ENCODE results near the gene OR6Q1.

DNA sequence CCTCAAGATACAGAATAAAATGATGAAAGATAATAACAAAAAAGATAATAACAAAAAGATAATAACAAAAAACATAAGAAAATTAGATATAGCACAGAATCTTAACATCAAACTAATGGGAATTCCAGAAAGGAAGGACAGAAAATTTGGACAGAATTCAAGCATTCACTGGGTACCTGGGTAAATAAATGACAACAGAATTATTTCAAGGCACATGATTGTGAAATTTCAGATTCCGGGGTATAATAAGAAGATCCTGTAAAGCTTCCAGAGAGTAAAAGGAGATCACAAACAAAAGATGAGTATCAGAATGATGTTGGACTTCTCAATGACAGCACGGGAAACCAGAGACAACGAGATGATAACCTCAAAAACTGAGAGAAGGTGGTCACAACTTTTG is 49.2 kb upstream of the OR6Q1 start:
- no peak for TF ChIP-seq SMC3 (IDR thresholded peaks at IDR 0.05; ENCODE audit: low read depth, low read length)
- TF ChIP-seq GABPA (IDR thresholded peaks at IDR 0.05; ENCODE audit: low read depth), result no peak
- TF ChIP-seq RAD21 (IDR thresholded peaks at IDR 0.05; ENCODE audit: low read length), result no peak
- no peak for TF ChIP-seq POLR2AphosphoS5 (IDR thresholded peaks at IDR 0.05; ENCODE audit: low read depth, low read length)
- no peak for TF ChIP-seq MXI1 (IDR thresholded peaks at IDR 0.05; ENCODE audit: low read depth, low read length)
- TF ChIP-seq, protein P1, sequence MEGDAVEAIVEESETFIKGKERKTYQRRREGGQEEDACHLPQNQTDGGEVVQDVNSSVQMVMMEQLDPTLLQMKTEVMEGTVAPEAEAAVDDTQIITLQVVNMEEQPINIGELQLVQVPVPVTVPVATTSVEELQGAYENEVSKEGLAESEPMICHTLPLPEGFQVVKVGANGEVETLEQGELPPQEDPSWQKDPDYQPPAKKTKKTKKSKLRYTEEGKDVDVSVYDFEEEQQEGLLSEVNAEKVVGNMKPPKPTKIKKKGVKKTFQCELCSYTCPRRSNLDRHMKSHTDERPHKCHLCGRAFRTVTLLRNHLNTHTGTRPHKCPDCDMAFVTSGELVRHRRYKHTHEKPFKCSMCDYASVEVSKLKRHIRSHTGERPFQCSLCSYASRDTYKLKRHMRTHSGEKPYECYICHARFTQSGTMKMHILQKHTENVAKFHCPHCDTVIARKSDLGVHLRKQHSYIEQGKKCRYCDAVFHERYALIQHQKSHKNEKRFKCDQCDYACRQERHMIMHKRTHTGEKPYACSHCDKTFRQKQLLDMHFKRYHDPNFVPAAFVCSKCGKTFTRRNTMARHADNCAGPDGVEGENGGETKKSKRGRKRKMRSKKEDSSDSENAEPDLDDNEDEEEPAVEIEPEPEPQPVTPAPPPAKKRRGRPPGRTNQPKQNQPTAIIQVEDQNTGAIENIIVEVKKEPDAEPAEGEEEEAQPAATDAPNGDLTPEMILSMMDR (IDR thresholded peaks at IDR 0.05), result no peak
- TF ChIP-seq TCF12 (IDR thresholded peaks at IDR 0.05), result no peak
- TF ChIP-seq RCOR1 (IDR thresholded peaks at IDR 0.05; ENCODE audit: low read length), result no peak
- TF ChIP-seq, protein P2, sequence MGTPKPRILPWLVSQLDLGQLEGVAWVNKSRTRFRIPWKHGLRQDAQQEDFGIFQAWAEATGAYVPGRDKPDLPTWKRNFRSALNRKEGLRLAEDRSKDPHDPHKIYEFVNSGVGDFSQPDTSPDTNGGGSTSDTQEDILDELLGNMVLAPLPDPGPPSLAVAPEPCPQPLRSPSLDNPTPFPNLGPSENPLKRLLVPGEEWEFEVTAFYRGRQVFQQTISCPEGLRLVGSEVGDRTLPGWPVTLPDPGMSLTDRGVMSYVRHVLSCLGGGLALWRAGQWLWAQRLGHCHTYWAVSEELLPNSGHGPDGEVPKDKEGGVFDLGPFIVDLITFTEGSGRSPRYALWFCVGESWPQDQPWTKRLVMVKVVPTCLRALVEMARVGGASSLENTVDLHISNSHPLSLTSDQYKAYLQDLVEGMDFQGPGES (IDR thresholded peaks at IDR 0.05; ENCODE audit: low read depth, low read length), result no peak
